GM18909 (cell line): ENCODE data around the gene CTXND2.

Experiments used
- ATAC-seq: cut with Tn5 transposase; IDR thresholded peaks from one replicate; pipeline ENCODE4 v1.9.1; 2021; ENCODE audit warnings: mild to moderate bottlenecking; ENCODE audit not compliant: unreplicated experiment, poor library complexity

The CTXND2 gene

DNA sequence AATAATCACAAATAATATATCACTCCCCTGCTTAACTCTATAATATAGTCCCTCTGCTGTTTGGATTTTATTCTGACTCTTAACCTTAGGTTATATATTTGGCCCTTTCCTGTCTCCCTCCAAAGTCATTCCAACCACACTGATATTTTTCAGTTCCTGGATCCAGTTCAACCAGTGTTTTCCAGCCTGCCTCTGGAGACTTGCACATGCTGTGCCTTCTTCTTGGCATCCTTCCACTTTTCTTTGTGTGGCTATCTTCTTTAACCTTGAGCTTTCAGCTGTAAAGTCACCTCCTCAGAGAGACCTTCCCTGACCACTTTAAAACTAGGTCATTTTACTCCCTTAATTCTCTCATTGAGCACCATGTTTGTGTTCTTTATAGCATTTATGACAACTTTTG is 68.3 kb downstream of the CTXND2 start:
- no peak for ATAC-seq

DNA sequence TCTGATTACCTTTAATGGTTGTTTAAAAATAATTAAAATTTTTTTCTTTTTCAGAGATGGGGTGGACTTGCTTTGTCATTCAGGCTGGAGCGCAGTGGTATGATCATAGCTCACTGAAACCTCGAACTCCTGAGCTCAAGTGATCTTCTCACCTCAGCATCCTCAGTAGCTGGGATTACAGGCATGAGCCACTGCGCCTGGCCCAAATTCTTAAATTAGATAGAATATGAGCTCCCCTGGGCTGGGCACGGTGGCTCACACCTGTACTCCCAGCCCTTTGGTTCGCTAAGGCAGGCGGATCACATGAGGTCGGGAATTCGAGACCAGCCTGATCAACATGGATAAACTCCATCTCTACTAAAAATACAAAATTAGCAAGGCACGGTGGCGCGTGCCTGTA is 70.7 kb downstream of the CTXND2 start:
- no peak for ATAC-seq

- no peak for ATAC-seq
These were observed 73.7 kb downstream of the CTXND2 start for GRCh38 chr1:150960646-150961045.

DNA sequence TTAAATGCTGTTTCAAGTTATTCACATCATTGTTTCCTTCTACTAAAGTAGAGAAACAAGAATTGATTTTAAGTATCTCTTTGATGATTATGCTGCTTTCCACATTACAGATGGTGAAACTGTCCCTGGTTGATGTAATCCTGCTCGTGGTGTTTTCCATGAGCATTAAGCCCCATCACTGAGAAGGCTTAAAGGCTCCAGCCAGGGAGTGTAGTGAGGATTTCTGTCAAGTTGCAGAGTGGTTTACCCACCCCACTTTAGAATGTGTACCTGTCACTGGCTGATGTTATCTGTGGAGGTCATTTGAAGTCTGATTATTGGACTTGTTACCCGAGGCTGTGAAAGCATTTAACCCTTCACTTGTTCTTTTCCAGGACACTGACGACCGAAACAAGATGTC is 74.8 kb downstream of the CTXND2 start:
- ATAC-seq = no peak
